ENCODE data around the gene TSHZ2.

Gene TSHZ2

GRCh38 chr20:53510262-53510661 is 538.1 kb downstream of the TSHZ2 start:
- ChIA-PET CTCF (no interaction called here), POLR2A (no interaction called here)
- no peak for DNase-seq (ENCODE audit: extremely low spot score)
- TF ChIP-seq ZNF384 (IDR thresholded peaks at IDR 0.05) = no peak
- no peak for TF ChIP-seq SP1 (IDR thresholded peaks at IDR 0.05)

GRCh38 chr20:53510704-53511103 is 538.5 kb downstream of the TSHZ2 start:
- ChIA-PET POLR2A (no interaction called here), CTCF (no interaction called here)
- no peak for DNase-seq (ENCODE audit: extremely low spot score)
- TF ChIP-seq ELF4 (IDR thresholded peaks at IDR 0.05) (no peak), ZNF384 (IDR thresholded peaks at IDR 0.05) (no peak), BHLHE40 (IDR thresholded peaks at IDR 0.05; ENCODE audit: borderline replicate concordance) (no peak), L3MBTL2 (conservative IDR thresholded peaks at IDR 0.05) (no peak), PKNOX1 (IDR thresholded peaks at IDR 0.05) (no peak), SUZ12 (IDR thresholded peaks at IDR 0.05) (no peak), TARDBP (IDR thresholded peaks at IDR 0.05) (no peak), SP1 (IDR thresholded peaks at IDR 0.05) (no peak), NFRKB (IDR thresholded peaks at IDR 0.05) (no peak), LEF1 (IDR thresholded peaks at IDR 0.05; ENCODE audit: borderline replicate concordance) (no peak), ARNT (IDR thresholded peaks at IDR 0.05) (no peak), FOXK2 (IDR thresholded peaks at IDR 0.05) (no peak)

- CTCF ChIA-PET = no interaction called here
- no peak for TF ChIP-seq CTBP1 (IDR thresholded peaks at IDR 0.05; ENCODE audit: borderline replicate concordance)
- no peak for TF ChIP-seq ELF4 (IDR thresholded peaks at IDR 0.05)
- TF ChIP-seq ARNT (IDR thresholded peaks at IDR 0.05) = no peak
- TF ChIP-seq ZNF384 (IDR thresholded peaks at IDR 0.05) = no peak
- TF ChIP-seq L3MBTL2 (conservative IDR thresholded peaks at IDR 0.05) = no peak
- no peak for TF ChIP-seq HDGF (IDR thresholded peaks at IDR 0.05; ENCODE audit: borderline replicate concordance)
- TF ChIP-seq BHLHE40 (IDR thresholded peaks at IDR 0.05; ENCODE audit: borderline replicate concordance) = no peak
- no peak for TF ChIP-seq LEF1 (IDR thresholded peaks at IDR 0.05; ENCODE audit: borderline replicate concordance)
- no peak for TF ChIP-seq FOXM1 (IDR thresholded peaks at IDR 0.05; ENCODE audit: borderline replicate concordance)
- TF ChIP-seq FOXA1 (IDR thresholded peaks at IDR 0.05) = no peak
- POLR2A ChIA-PET = no interaction called here
- DNase-seq (ENCODE audit: extremely low spot score) = no peak
Observed at GRCh38 chr20:53512076-53512475, 539.9 kb downstream of the TSHZ2 start.

DNA sequence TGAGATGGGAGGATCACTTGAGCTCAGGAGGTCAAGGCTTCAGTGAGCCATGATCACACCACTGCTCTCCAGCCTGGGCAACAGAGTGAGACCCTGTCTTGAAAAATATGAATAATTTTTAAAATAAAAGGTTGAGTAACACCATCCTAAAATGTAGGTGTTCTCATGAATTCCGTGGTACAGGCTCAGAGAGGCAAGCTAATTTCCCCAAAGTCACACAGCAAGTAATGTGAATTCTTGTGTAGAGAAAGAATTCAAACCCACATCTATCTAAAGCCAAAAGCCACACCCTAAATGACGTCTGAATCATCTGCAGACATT is 541.0 kb downstream of the TSHZ2 start:
- no peak for DNase-seq (ENCODE audit: extremely low spot score)
- CTCF ChIA-PET = interaction anchor here (0.6 kb wide), 1 partner anchor 294 kb away, joined by 4 read pairs; no protein-coding TSS in a partner anchor

DNA sequence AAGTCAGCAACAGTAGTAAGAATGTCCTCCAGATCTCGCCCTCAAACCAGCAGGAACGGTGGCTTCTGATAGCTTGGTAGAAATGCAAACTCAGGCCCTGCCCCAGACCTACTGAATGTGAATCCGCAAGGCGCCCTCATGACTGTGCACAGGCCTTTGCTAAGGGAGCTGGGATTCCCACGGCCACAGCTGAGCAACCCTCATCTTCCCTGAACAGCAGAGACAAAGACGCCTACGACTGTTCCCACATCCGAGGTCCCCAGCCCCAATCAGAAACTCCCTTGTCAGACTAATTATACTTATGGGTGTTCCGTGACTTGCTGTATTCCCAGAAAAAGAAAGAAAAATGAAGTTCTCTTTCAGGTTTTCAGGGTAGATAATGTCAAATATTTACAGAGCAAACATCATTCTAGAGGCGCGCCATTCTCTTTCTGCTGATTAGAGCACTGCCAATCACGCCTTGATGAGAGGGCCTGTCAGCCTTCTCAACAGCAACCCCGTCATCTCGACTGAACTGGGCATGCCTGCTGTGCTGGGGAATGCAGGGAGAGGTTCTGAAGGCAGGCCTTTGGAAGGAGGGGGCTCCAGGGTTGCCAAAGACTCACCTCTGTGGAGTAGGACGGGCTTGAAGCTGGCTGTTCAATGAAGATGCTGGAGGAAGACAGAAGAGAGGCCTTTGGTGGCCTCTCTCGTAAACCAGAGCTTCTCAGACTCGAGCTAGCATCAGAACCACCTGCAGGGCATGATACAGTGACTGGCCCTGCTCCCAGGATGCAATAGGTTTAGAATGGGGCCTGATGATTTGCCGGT is 541.5 kb downstream of the TSHZ2 start:
- no peak for TF ChIP-seq ZNF384 (IDR thresholded peaks at IDR 0.05)
- no peak for TF ChIP-seq LEF1 (IDR thresholded peaks at IDR 0.05; ENCODE audit: borderline replicate concordance)
- no peak for TF ChIP-seq TARDBP (IDR thresholded peaks at IDR 0.05)
- no peak for TF ChIP-seq NFRKB (IDR thresholded peaks at IDR 0.05)
- no peak for TF ChIP-seq FOXA1 (IDR thresholded peaks at IDR 0.05)
- ChIA-PET POLR2A (no interaction called here), CTCF (no interaction called here)
- no peak for DNase-seq (ENCODE audit: extremely low spot score)

More for the DNA sequence above, 541.0 kb downstream of the TSHZ2 start:
- no peak for TF ChIP-seq BHLHE40 (IDR thresholded peaks at IDR 0.05; ENCODE audit: borderline replicate concordance)
- no peak for TF ChIP-seq SUZ12 (IDR thresholded peaks at IDR 0.05)
- no peak for TF ChIP-seq FOXM1 (IDR thresholded peaks at IDR 0.05; ENCODE audit: borderline replicate concordance)
- TF ChIP-seq ARNT (IDR thresholded peaks at IDR 0.05) = no peak
- TF ChIP-seq PKNOX1 (IDR thresholded peaks at IDR 0.05) = no peak
- TF ChIP-seq FOXK2 (IDR thresholded peaks at IDR 0.05) = no peak
- no peak for TF ChIP-seq L3MBTL2 (conservative IDR thresholded peaks at IDR 0.05)
- TF ChIP-seq CTBP1 (IDR thresholded peaks at IDR 0.05; ENCODE audit: borderline replicate concordance) = no peak
- no peak for TF ChIP-seq FOXA1 (IDR thresholded peaks at IDR 0.05)
- TF ChIP-seq HDGF (IDR thresholded peaks at IDR 0.05; ENCODE audit: borderline replicate concordance) = no peak
- no peak for TF ChIP-seq TARDBP (IDR thresholded peaks at IDR 0.05)
- TF ChIP-seq SP1 (IDR thresholded peaks at IDR 0.05) = no peak
- TF ChIP-seq ELF4 (IDR thresholded peaks at IDR 0.05) = no peak
- TF ChIP-seq ZNF384 (IDR thresholded peaks at IDR 0.05) = no peak
- TF ChIP-seq NFRKB (IDR thresholded peaks at IDR 0.05) = no peak
- no peak for TF ChIP-seq LEF1 (IDR thresholded peaks at IDR 0.05; ENCODE audit: borderline replicate concordance)
- POLR2A ChIA-PET = no interaction called here

- DNase-seq (ENCODE audit: extremely low spot score) = no peak
- TF ChIP-seq ZNF384 (IDR thresholded peaks at IDR 0.05) = no peak
- no peak for TF ChIP-seq L3MBTL2 (conservative IDR thresholded peaks at IDR 0.05)
- no peak for TF ChIP-seq PKNOX1 (IDR thresholded peaks at IDR 0.05)
- TF ChIP-seq CTBP1 (IDR thresholded peaks at IDR 0.05; ENCODE audit: borderline replicate concordance) = no peak
- no peak for TF ChIP-seq FOXK2 (IDR thresholded peaks at IDR 0.05)
- no peak for TF ChIP-seq SP1 (IDR thresholded peaks at IDR 0.05)
- TF ChIP-seq ARNT (IDR thresholded peaks at IDR 0.05) = no peak
- no peak for TF ChIP-seq HDGF (IDR thresholded peaks at IDR 0.05; ENCODE audit: borderline replicate concordance)
- no peak for TF ChIP-seq NFRKB (IDR thresholded peaks at IDR 0.05)
- TF ChIP-seq TARDBP (IDR thresholded peaks at IDR 0.05) = no peak
- no peak for TF ChIP-seq LEF1 (IDR thresholded peaks at IDR 0.05; ENCODE audit: borderline replicate concordance)
- no peak for TF ChIP-seq ELF4 (IDR thresholded peaks at IDR 0.05)
- TF ChIP-seq FOXM1 (IDR thresholded peaks at IDR 0.05; ENCODE audit: borderline replicate concordance) = no peak
- no peak for TF ChIP-seq SUZ12 (IDR thresholded peaks at IDR 0.05)
- CTCF ChIA-PET = no interaction called here
- POLR2A ChIA-PET = no interaction called here
Observed at GRCh38 chr20:53515749-53516148, 543.6 kb downstream of the TSHZ2 start.

Data from HEK293T (cell line).